ENCODE measurements around the gene PRUNE2.

Gene PRUNE2

DNA sequence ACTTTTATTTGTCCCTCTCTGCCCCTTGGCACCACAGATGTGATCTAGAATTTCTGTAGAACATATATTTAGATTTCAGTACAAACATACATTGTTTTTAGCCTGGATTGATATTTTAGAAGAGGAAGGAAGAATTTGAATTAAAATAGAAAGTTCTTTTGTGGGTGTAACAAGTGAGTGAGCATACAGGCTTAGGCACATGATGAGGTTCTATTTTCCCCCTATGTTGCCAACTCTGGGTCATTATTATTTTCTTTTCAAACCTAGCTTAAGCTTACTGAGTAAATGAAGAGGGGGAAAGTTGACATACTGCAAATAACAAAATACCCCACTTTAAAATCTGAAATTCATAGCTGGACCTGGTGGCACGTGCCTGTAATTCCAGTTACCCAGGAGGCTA lies 344.0 kb downstream of the PRUNE2 start:
- no peak for DNase-seq
